ENCODE results near the gene FAM210A.
A peak's percentile ranks its signal among the peaks of the same experiment; 100 is the strongest.

The FAM210A gene

DNA sequence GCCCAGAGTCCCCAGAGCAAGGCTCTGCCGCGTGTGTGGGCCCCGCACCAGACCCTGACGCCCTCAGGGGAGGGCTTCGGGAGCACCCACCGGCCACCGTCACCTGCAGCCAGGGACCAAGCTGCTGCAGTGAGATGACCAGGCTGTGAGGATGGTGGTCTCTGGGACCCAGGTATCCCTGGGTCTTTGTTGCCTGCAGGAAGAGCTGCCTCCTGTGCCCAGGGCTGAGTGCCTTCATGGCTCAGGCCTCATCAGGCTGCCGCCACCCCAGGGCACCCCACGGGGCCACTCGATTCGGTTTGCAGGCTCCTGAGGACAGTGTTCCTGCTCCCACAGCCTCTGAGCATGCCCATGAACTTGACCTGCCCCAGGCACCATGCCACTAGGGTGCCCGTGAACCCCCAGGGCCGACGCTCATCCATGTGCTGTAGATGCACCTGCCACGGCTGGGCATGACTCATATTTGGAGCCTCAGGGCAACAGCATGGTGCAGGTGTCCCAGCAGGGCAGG is 109.8 kb downstream of the FAM210A start:
- peak in 1 of 2 donors; percentile 37 for DNase-seq
- Histone ChIP-seq H3K79me2 (ENCODE audit: control insufficient read depth, insufficient read depth, low read length, poor library complexity) (no peaks in the 10 kb centered on the region), H3K14ac (ENCODE audit: low read length) (no peak overlapping the region), H2AFZ (ENCODE audit: insufficient read depth, low read length, poor library complexity) (no peak overlapping the region), H3K36me3 (ENCODE audit: control insufficient read depth in 1 of 2, insufficient read depth in 2 of 2, low read length in 2 of 2) (no peaks in the 10 kb centered on the region), H3K4ac (ENCODE audit: low read depth, low read length) (no peak overlapping the region), H2AK5ac (ENCODE audit: low read length) (no peak overlapping the region), H2BK12ac (ENCODE audit: low read length) (no peak overlapping the region), H4K91ac (ENCODE audit: low read depth, low read length) (no peak overlapping the region), H2BK120ac (ENCODE audit: insufficient read depth, low read length, poor library complexity) (no peak overlapping the region), H3K4me3 (ENCODE audit: low read depth, low read length) (no peak overlapping the region), H3K27ac (ENCODE audit: low read depth, low read length) (no peak overlapping the region), H2BK5ac (ENCODE audit: low read depth, low read length, poor library complexity) (no peak overlapping the region), H3K9ac (ENCODE audit: low read length) (no peak overlapping the region), H3K4me1 (ENCODE audit: control insufficient read depth in 1 of 2, insufficient read depth in 2 of 2, low read length in 2 of 2) (peaks cover 0 to 3% of the 10 kb centered on the region in 2 experiments), H4K8ac (ENCODE audit: low read depth, low read length) (no peak overlapping the region), H3K4me2 (ENCODE audit: low read length) (no peak overlapping the region), H3K23ac (ENCODE audit: low read length) (no peak overlapping the region), H3K9me3 (ENCODE audit: insufficient read depth, low read depth, low read length) (no peaks in the 10 kb centered on the region), H3K27me3 (ENCODE audit: insufficient read depth, low read length) (no peaks in the 10 kb centered on the region), H4K12ac (ENCODE audit: low read depth, low read length) (no peak overlapping the region), H3K18ac (ENCODE audit: low read length) (no peak overlapping the region), H3K79me1 (ENCODE audit: low read length) (no peaks in the 10 kb centered on the region)
- WGBS (ENCODE audit: extremely low coverage, insufficient coverage, insufficient read length): no CpG with 5 or more reads among the region's 15 CpGs

DNA sequence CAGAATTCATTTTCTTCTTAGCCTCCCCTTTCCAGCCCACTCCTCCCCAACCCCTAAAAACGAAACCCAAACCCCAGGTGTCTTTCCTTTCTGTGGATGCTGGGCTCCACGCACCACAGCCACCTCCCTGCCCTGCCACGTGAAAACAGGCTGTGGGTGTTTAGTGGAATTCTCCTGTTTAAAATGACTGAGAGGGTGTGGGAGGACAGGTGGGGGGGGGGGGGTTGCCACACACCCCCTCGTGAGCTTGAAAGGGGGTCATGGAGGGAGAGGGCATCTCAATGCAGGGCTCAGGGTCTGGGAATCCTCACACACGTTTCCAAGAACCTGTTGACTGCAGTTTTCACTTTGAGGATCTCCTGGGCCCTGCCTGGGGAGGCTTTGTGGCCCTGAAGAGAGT is 110.3 kb downstream of the FAM210A start:
- H3K4ac ChIP-seq (ENCODE audit: low read depth, low read length): no peak overlapping the region
- no peak overlapping the region for H3K4me3 ChIP-seq (ENCODE audit: low read depth, low read length)
- no peaks in the 10 kb centered on the region for H3K79me2 ChIP-seq (ENCODE audit: control insufficient read depth, insufficient read depth, low read length, poor library complexity)
- no peak overlapping the region for H3K23ac ChIP-seq (ENCODE audit: low read length)
- no peak overlapping the region for H3K4me2 ChIP-seq (ENCODE audit: low read length)
- H2BK5ac ChIP-seq (ENCODE audit: low read depth, low read length, poor library complexity): no peak overlapping the region
- H3K4me1 ChIP-seq (ENCODE audit: control insufficient read depth in 1 of 2, insufficient read depth in 2 of 2, low read length in 2 of 2): peaks cover 0 to 4% of the 10 kb centered on the region in 2 experiments
- H2BK12ac ChIP-seq (ENCODE audit: low read length): no peak overlapping the region
- no peaks in the 10 kb centered on the region for H3K36me3 ChIP-seq (ENCODE audit: control insufficient read depth in 1 of 2, insufficient read depth in 2 of 2, low read length in 2 of 2)
- H3K27ac ChIP-seq (ENCODE audit: low read depth, low read length): no peak overlapping the region
- H4K12ac ChIP-seq (ENCODE audit: low read depth, low read length): no peak overlapping the region
- WGBS (ENCODE audit: extremely low coverage, insufficient coverage, insufficient read length): 100% methylated on average over 1 of the region's 5 CpGs
- no peaks in the 10 kb centered on the region for H3K79me1 ChIP-seq (ENCODE audit: low read length)
- no peak overlapping the region for H4K91ac ChIP-seq (ENCODE audit: low read depth, low read length)
- H2AK5ac ChIP-seq (ENCODE audit: low read length): no peak overlapping the region
- no peak overlapping the region for H2BK120ac ChIP-seq (ENCODE audit: insufficient read depth, low read length, poor library complexity)
- H3K14ac ChIP-seq (ENCODE audit: low read length): no peak overlapping the region
- H4K8ac ChIP-seq (ENCODE audit: low read depth, low read length): no peak overlapping the region
- H3K27me3 ChIP-seq (ENCODE audit: insufficient read depth, low read length): no peaks in the 10 kb centered on the region
- no peak overlapping the region for H2AFZ ChIP-seq (ENCODE audit: insufficient read depth, low read length, poor library complexity)
- no peak for DNase-seq
- H3K9me3 ChIP-seq (ENCODE audit: insufficient read depth, low read depth, low read length): no peaks in the 10 kb centered on the region
- H3K9ac ChIP-seq (ENCODE audit: low read length): no peak overlapping the region
- H3K18ac ChIP-seq (ENCODE audit: low read length): no peak overlapping the region

DNA sequence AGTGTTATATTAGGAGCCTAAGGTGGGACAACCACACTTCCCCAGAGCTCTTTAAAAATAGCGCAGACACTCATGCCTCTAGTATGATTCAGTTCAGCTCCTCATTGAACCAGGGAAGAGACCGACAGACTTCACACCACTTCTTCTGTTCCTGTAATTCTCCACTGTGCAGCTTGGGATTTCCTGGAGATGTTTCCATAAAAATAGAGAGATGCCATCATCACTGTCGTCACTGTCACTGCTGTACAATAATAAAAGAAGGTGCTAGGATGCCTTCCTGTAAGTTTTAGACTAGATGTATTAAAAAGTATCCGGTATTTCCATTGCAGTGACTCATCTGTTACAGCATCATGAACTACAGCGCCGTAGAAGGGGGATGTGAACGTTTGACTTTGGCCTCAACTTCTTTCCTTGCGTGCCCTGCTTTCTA is 110.9 kb downstream of the FAM210A start:
- H3K4ac ChIP-seq (ENCODE audit: low read depth, low read length): no peak overlapping the region

DNA sequence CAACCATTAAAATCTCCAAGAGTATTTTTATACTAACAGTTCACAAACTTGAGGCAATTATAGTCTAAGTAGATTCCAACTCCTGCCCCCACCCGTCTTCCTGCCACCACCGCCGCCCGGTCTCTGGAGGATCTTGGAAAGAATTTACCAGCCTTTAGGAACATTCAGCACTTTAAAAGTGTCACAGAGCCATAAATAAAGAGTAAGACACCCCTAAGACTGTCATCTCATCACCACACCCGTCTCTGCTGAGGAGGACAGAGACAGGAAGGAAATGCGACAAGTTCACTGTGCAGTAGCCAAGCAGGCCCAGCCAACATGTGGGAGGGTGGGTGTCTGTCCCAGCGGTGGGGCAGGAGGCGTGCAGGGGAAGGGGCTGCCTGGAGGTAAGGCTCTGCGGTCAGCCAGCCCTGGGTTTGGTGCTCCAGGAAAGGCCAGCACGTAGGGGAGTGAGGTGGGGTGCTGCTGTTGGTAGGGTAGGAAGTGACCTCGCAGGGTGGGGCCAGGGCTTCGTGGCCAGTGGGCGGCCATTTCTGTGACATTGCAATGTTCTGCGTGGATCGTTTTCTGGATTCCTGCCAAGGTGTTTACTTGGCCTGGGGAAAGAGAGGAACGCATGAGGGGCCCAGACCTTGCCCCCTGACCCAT is 111.6 kb downstream of the FAM210A start:
- Histone ChIP-seq H4K91ac (ENCODE audit: low read depth, low read length) (no peak overlapping the region), H3K14ac (ENCODE audit: low read length) (no peak overlapping the region), H3K9me3 (ENCODE audit: insufficient read depth, low read depth, low read length) (no peaks in the 10 kb centered on the region), H2BK12ac (ENCODE audit: low read length) (no peak overlapping the region), H3K9ac (ENCODE audit: low read length) (no peak overlapping the region), H2AFZ (ENCODE audit: insufficient read depth, low read length, poor library complexity) (no peak overlapping the region), H4K12ac (ENCODE audit: low read depth, low read length) (no peak overlapping the region), H3K4ac (ENCODE audit: low read depth, low read length) (no peak overlapping the region), H3K4me1 (ENCODE audit: control insufficient read depth in 1 of 2, insufficient read depth in 2 of 2, low read length in 2 of 2) (peaks cover 4 to 9% of the 10 kb centered on the region in 2 experiments), H2BK5ac (ENCODE audit: low read depth, low read length, poor library complexity) (no peak overlapping the region), H3K79me2 (ENCODE audit: control insufficient read depth, insufficient read depth, low read length, poor library complexity) (no peaks in the 10 kb centered on the region), H3K79me1 (ENCODE audit: low read length) (no peaks in the 10 kb centered on the region), H3K27me3 (ENCODE audit: insufficient read depth, low read length) (no peaks in the 10 kb centered on the region), H3K4me3 (ENCODE audit: low read depth, low read length) (peak overlapping the region; percentile 2), H3K4me2 (ENCODE audit: low read length) (no peak overlapping the region), H3K23ac (ENCODE audit: low read length) (no peak overlapping the region), H2BK120ac (ENCODE audit: insufficient read depth, low read length, poor library complexity) (no peak overlapping the region), H3K18ac (ENCODE audit: low read length) (no peak overlapping the region), H3K36me3 (ENCODE audit: control insufficient read depth in 1 of 2, insufficient read depth in 2 of 2, low read length in 2 of 2) (no peaks in the 10 kb centered on the region), H2AK5ac (ENCODE audit: low read length) (no peak overlapping the region), H3K27ac (ENCODE audit: low read depth, low read length) (no peak overlapping the region), H4K8ac (ENCODE audit: low read depth, low read length) (no peak overlapping the region)
- WGBS (ENCODE audit: extremely low coverage, insufficient coverage, insufficient read length): no CpG with 5 or more reads among the region's 16 CpGs
- DNase-seq: no peak

More for the DNA sequence above, 110.9 kb downstream of the FAM210A start:
- H3K14ac ChIP-seq (ENCODE audit: low read length): no peak overlapping the region
- WGBS (ENCODE audit: extremely low coverage, insufficient coverage, insufficient read length): no CpG with 5 or more reads among the region's 8 CpGs
- no peak overlapping the region for H4K8ac ChIP-seq (ENCODE audit: low read depth, low read length)
- H4K12ac ChIP-seq (ENCODE audit: low read depth, low read length): no peak overlapping the region
- peak in 1 of 2 donors; percentile 22 for DNase-seq
- no peak overlapping the region for H2AK5ac ChIP-seq (ENCODE audit: low read length)
- H4K91ac ChIP-seq (ENCODE audit: low read depth, low read length): no peak overlapping the region
- no peaks in the 10 kb centered on the region for H3K27me3 ChIP-seq (ENCODE audit: insufficient read depth, low read length)
- H3K9me3 ChIP-seq (ENCODE audit: insufficient read depth, low read depth, low read length): no peaks in the 10 kb centered on the region
- H2BK5ac ChIP-seq (ENCODE audit: low read depth, low read length, poor library complexity): no peak overlapping the region
- no peaks in the 10 kb centered on the region for H3K79me1 ChIP-seq (ENCODE audit: low read length)
- H3K9ac ChIP-seq (ENCODE audit: low read length): no peak overlapping the region
- no peak overlapping the region for H3K23ac ChIP-seq (ENCODE audit: low read length)
- H3K36me3 ChIP-seq (ENCODE audit: control insufficient read depth in 1 of 2, insufficient read depth in 2 of 2, low read length in 2 of 2): no peaks in the 10 kb centered on the region
- no peak overlapping the region for H3K4me3 ChIP-seq (ENCODE audit: low read depth, low read length)
- no peak overlapping the region for H2BK12ac ChIP-seq (ENCODE audit: low read length)
- H3K4me1 ChIP-seq (ENCODE audit: control insufficient read depth in 1 of 2, insufficient read depth in 2 of 2, low read length in 2 of 2): peaks cover 3 to 8% of the 10 kb centered on the region in 2 experiments
- H3K79me2 ChIP-seq (ENCODE audit: control insufficient read depth, insufficient read depth, low read length, poor library complexity): no peaks in the 10 kb centered on the region
- no peak overlapping the region for H3K27ac ChIP-seq (ENCODE audit: low read depth, low read length)
- H3K18ac ChIP-seq (ENCODE audit: low read length): no peak overlapping the region
- no peak overlapping the region for H2BK120ac ChIP-seq (ENCODE audit: insufficient read depth, low read length, poor library complexity)
- no peak overlapping the region for H2AFZ ChIP-seq (ENCODE audit: insufficient read depth, low read length, poor library complexity)
- H3K4me2 ChIP-seq (ENCODE audit: low read length): no peak overlapping the region
